Body of pancreas (tissue), 4 donors: ENCODE data around the gene LDLRAP1. TPM values are rescaled to one million over a fixed set of nuclear protein-coding genes. Genes with fewer than 3 reads are reported as not detected.

Experiments used
- ATAC-seq: fragments of 150-250 bp; one replicate; pipeline ENCODE4 v1.9.1; 2016
- DNase-seq, 4 donors: peaks; one replicate each; pipeline ENCODE4 v3.0.0-alpha.2; 2019
- H3K27ac ChIP-seq, 4 donors: fragments of 200-600 bp; sonication (generic); 1 replicate in 3 of 4; 2 replicates in 1 of 4; pipeline versions ENCODE4 v1.5.1 to v1.6.1; 2016 to 2019; ENCODE audit warnings: mild to moderate bottlenecking in 1 of 4, mixed read lengths in 1 of 4, moderate library complexity in 1 of 4
- H3K27me3 ChIP-seq, 2 donors: fragments of 200-600 bp; sonication (generic); one replicate each; pipeline ENCODE4 v1.6.0; 2016; ENCODE audit warnings: mild to moderate bottlenecking in 1 of 2
- H3K36me3 ChIP-seq, 2 donors: fragments of 200-600 bp; sonication (generic); replicated peaks in 1 of 2; 2 replicates each; pipeline ENCODE4 v1.5.1; 2016; ENCODE audit warnings: low read depth in 2 of 2; ENCODE audit not compliant: insufficient read depth in 1 of 2
- H3K4me1 ChIP-seq: fragments of 200-600 bp; sonication (generic); one replicate; pipeline ENCODE4 v1.6.0; 2016
- H3K4me3 ChIP-seq, 2 donors: fragments of 200-600 bp; sonication (generic); 1 replicate in 1 of 2; 2 replicates in 1 of 2; pipeline ENCODE4 v1.5.1; 2016 to 2019
- H3K9me3 ChIP-seq, 3 donors: fragments of 200-600 bp; sonication (generic); 1 replicate in 2 of 3; 2 replicates in 1 of 3; pipeline ENCODE4 v1.5.1; 2016
- CTCF ChIP-seq, 7 experiments: fragments of 450-650 bp in 4 of 7; fragments of 200-600 bp in 3 of 7; sonication (generic) in 3 of 7; IDR thresholded peaks; one replicate each; pipeline ENCODE4 v1.5.1; 2016 to 2019; ENCODE audit warnings: antibody characterized with exemption in 7 of 7
- POLR2A ChIP-seq, 3 donors: fragments of 450-650 bp; IDR thresholded peaks; one replicate each; pipeline ENCODE4 v1.6.1; 2016; ENCODE audit warnings: antibody characterized with exemption in 3 of 3, mild to moderate bottlenecking in 2 of 3
- WGBS, 2 donors: methylation state at CpG; one replicate each; pipeline ENCODE4 v1.1.5; 2017; 5-methylcytosine and 5-hydroxymethylcytosine counted together
- intact Hi-C: fragments of 100-400 bp; cut with DNase I; formaldehyde crosslinking; loops from one replicate; pipeline ENCODE4 v1.15.1; 2023
- total RNA-seq, 2 donors: library from RNA; depleted of rRNA; stranded (reverse); fragments of >200 nt; gene quantifications; one replicate each; pipeline ENCODE4 v1.1.0, GENCODE V29; 2016

Gene LDLRAP1
- total RNA-seq, 2 donors from 2014 or later, result 20.8 to 23.7 TPM

GRCh38 chr1:25524568-25525360 is 18.6 kb upstream of the LDLRAP1 start:
- WGBS, 2 donors, result 61 to 70% methylated on average over 13 to 15 of the region's 15 CpGs
- TF ChIP-seq CTCF (IDR thresholded peaks at IDR 0.05) (no peak), POLR2A (IDR thresholded peaks at IDR 0.05) (no peak)
- ATAC-seq (no peak), DNase-seq (no peak)
- H3K36me3 ChIP-seq, result no peaks in the 10 kb centered on the region
- no peak overlapping the region for H3K27ac ChIP-seq
- peaks cover 16% of the 10 kb centered on the region for H3K4me1 ChIP-seq
- no peaks in the 10 kb centered on the region for H3K27me3 ChIP-seq
- no peak overlapping the region for H3K4me3 ChIP-seq
- intact Hi-C loops, result loop anchor here (10.0 kb wide), 1 partner anchor 120 kb away; no protein-coding TSS in a partner anchor
- H3K9me3 ChIP-seq, result no peaks in the 10 kb centered on the region

DNA sequence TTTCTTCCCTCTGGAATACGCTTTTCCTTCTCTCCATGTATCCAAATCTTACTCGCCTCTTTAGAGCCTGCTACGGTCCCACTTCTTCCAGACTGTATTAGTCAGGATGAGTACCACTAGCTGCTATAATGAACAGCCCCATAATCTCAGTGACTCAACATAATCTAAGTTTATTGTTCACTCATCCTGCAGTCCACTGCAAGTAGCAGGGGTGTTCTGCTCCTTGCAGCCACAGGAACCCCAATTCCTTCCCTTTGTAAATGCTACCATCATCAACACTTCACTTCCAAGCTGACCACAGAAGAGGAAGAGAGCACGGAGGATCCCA is 18.1 kb upstream of the LDLRAP1 start:
- DNase-seq (no peak), ATAC-seq (no peak)
- H3K9me3 ChIP-seq, result no peaks in the 10 kb centered on the region
- whole genome bisulfite sequencing, 2 donors, result 79 to 86% methylated on average over 4 of the region's 4 CpGs
- peaks cover 16% of the 10 kb centered on the region for H3K4me1 ChIP-seq
- intact Hi-C loops, result loop anchor here (10.0 kb wide), 1 partner anchor 121 kb away; no protein-coding TSS in a partner anchor
- H3K27me3 ChIP-seq, result no peaks in the 10 kb centered on the region
- no peaks in the 10 kb centered on the region for H3K36me3 ChIP-seq
- no peak overlapping the region for H3K4me3 ChIP-seq
- H3K27ac ChIP-seq, result no peak overlapping the region
- TF ChIP-seq POLR2A (IDR thresholded peaks at IDR 0.05) (no peak), CTCF (IDR thresholded peaks at IDR 0.05) (no peak)

GRCh38 chr1:25526753-25527152 is 16.7 kb upstream of the LDLRAP1 start:
- Histone ChIP-seq H3K4me3 (no peak overlapping the region), H3K27ac (no peak overlapping the region), H3K27me3 (no peaks in the 10 kb centered on the region), H3K4me1 (peaks cover 13% of the 10 kb centered on the region), H3K36me3 (no peaks in the 10 kb centered on the region), H3K9me3 (no peaks in the 10 kb centered on the region)
- ATAC-seq (no peak), DNase-seq (no peak)
- intact Hi-C loops, result loop anchor here (10.0 kb wide), 1 partner anchor 122 kb away; no protein-coding TSS in a partner anchor
- 87 to 92% methylated on average over 2 of the region's 2 CpGs for WGBS, 2 donors
- TF ChIP-seq POLR2A (IDR thresholded peaks at IDR 0.05) (no peak), CTCF (IDR thresholded peaks at IDR 0.05) (no peak)

DNA sequence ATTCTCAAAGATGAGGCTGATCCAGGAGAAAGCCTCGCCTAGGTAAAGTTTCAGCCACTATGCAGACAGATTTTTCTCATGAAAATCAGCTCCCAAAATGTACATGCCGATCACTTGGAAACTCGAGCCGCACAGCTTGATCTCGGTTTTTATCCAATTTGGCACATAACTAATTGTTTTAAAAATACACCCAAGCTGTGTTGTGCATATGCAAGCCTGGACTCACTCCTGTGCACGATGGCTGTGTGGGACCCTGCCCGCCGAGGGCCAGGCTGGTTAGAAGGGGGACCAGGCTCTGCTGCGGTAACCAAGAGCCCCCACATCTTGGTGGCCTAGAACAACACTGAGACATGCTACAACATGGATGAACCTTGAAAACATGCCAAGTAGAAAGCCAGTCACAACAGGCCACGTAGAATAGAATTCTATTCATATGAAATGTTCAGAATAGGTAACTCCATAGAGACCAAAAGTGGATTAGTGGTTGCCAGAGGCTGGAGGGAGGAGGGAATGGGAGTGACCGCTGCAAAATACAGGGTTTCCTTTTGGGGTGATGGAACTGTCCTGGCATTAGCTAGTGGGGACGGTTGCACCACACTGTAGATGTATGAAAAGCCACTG is 16.1 kb upstream of the LDLRAP1 start:
- Histone ChIP-seq H3K4me1 (peaks cover 8% of the 10 kb centered on the region), H3K27ac (no peak overlapping the region), H3K9me3 (no peaks in the 10 kb centered on the region), H3K36me3 (no peaks in the 10 kb centered on the region), H3K27me3 (no peaks in the 10 kb centered on the region), H3K4me3 (no peak overlapping the region)
- TF ChIP-seq CTCF (IDR thresholded peaks at IDR 0.05) (no peak), POLR2A (IDR thresholded peaks at IDR 0.05) (no peak)
- WGBS, 2 donors, result 73 to 80% methylated on average over 9 to 12 of the region's 12 CpGs
- no peak for DNase-seq
- ATAC-seq, result no peak
- intact Hi-C loops, result loop anchor here (10.0 kb wide), 1 partner anchor 123 kb away; no protein-coding TSS in a partner anchor
